D721Med (cell line): Measurements from ENCODE around the gene SPRY4.

Source experiments
- DNase-seq: peaks from one replicate; pipeline ENCODE4 v3.0.0; 2011; ENCODE audit warnings: low spot score; ENCODE audit not compliant: insufficient read length
- FAIRE-seq: peaks from 2 replicates; lab custom pipeline; 2011; peaks lifted over from hg19 to GRCh38; lab: Jason Lieb, UNC
- TF ChIP-seq, protein P1 (sequence below): IDR thresholded peaks from 2 replicates; pipeline ENCODE4 v1.5.1; 2012; ENCODE audit warnings: mild to moderate bottlenecking, control low read depth; ENCODE audit not compliant: insufficient read depth; ENCODE audit errors: missing control alignments

Gene SPRY4

GRCh38 chr5:142323480-142324135, 1.2 kb downstream of the SPRY4 start:
- FAIRE-seq (no peak), DNase-seq (no peak)
- TF ChIP-seq, protein P1, sequence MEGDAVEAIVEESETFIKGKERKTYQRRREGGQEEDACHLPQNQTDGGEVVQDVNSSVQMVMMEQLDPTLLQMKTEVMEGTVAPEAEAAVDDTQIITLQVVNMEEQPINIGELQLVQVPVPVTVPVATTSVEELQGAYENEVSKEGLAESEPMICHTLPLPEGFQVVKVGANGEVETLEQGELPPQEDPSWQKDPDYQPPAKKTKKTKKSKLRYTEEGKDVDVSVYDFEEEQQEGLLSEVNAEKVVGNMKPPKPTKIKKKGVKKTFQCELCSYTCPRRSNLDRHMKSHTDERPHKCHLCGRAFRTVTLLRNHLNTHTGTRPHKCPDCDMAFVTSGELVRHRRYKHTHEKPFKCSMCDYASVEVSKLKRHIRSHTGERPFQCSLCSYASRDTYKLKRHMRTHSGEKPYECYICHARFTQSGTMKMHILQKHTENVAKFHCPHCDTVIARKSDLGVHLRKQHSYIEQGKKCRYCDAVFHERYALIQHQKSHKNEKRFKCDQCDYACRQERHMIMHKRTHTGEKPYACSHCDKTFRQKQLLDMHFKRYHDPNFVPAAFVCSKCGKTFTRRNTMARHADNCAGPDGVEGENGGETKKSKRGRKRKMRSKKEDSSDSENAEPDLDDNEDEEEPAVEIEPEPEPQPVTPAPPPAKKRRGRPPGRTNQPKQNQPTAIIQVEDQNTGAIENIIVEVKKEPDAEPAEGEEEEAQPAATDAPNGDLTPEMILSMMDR: no peak

- FAIRE-seq: no peak
- TF ChIP-seq, protein P1: no peak
- no peak for DNase-seq
Measured at GRCh38 chr5:142322747-142323479, 1.9 kb downstream of the SPRY4 start.

DNA sequence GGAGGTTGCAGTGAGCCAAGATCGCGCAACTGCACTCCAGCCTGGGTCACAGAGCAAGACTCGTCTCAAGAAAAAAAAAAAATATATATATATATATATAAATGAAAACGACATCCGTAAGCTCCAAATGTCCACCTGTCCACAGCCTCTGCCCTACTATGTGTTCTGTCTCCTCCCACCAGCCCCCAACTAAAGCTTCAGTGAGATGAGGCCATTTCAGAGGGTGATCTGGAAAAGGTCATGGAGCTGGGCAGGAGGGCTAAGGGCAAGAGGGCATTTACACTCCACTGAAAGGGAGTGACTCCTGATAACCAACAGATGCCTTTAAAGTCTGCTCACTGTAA, 2.4 kb downstream of the SPRY4 start:
- TF ChIP-seq, protein P1: no peak
- DNase-seq (no peak), FAIRE-seq (no peak)

DNA sequence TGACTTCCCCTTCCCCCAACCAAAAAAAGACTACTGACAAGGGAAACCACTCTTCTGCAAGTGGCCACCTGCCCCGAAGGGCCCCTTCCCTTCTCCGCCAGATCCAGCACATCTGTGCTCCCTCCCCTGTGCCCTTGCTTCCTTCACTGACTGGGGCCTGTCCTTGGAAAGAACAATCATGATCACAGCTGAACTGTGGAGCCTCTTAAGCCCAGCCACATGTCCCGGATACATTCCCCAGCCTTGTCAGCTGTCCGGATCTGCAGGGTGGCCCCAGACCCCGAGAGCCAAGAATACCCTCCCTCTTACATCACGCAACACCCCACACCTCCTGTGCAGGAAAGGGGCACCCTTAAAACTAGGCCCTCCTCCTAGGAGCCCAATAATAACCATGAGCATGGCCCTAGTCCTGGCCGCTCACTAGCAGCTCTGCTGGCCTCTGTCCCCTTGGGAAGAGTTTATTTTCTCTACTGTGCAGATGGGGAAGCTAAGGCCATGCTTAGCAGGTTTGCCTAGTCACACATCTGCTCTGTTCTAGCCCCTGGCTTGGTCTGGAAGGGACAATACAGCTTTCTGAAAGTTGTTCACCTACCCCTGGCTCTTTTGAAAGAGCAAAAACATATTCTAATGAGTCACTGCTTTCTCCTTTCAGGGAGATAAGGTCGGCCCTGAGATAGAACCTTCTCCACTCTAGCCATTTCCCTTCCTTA, 3.8 kb downstream of the SPRY4 start:
- FAIRE-seq: no peak
- TF ChIP-seq, protein P1: no peak
- no peak for DNase-seq

GRCh38 chr5:142320430-142320738, 4.4 kb downstream of the SPRY4 start:
- FAIRE-seq (no peak), DNase-seq (no peak)
- TF ChIP-seq, protein P1: no peak

GRCh38 chr5:142319560-142320429, 5.0 kb downstream of the SPRY4 start:
- TF ChIP-seq, protein P1: no peak
- FAIRE-seq (no peak), DNase-seq (no peak)
